ENCODE results near the gene GOLGA2. TPM values are rescaled to one million over a fixed set of nuclear protein-coding genes. Genes with fewer than 3 reads are reported as not detected.
"Not testable (repeated sequence)": the region's sequence is repeated elsewhere in the genome, so short reads cannot be mapped to it uniquely, and the experiment has no call there.

The GOLGA2 gene
- total and polyA plus RNA-seq, 5 donors from 2014 or later, result 3.7 to 55.8 (median 4.1) TPM

DNA sequence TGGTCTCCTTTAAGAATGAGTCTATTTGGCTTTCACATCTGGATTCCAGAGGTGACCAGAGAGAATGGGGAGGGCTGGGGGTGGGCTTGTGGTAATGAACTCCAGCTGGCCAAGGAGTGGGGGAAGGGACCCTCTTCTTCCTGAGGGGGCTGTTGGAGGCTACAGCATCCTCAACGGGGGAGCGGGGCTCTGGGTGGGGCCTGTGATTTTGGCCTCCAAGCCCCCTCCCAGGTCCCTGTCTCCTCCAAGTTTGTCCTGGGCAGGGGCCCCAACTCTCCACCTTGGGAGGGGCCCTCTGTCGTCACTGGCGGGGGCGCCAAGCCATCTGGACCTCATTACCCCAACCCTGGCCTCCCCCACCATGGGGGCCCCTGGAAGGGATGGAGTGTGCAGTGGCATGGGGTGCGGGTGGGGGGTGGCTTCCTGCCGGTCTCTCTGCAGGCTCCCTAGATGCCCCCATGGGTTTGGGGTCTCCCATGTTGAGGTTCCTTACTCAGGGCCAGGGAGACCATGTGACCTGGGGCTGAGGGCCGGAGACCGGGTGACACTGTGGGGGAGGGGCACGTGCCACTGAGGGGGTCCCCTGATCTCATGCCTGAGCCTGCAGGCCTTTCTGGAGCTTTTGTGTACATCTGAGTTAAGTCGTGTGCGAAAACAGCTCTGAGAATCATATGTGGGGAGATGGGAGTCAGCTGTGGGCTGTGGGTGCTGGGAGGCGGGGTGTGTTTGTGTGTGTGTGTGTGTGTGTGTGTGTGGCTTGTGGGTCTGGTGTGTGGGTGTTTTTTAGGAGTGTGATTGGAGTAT, 32.4 kb downstream of the GOLGA2 start:
- no peaks in the 10 kb centered on the region for H3K36me3 ChIP-seq (ENCODE audit: control insufficient read depth, insufficient read depth, low read length)
- peaks cover 0 to 7% (median 5%) of the 10 kb centered on the region in 4 donors for H3K4me1 Mint-ChIP-seq
- peaks cover 4% of the 10 kb centered on the region for H3K27me3 ChIP-seq (ENCODE audit: control insufficient read depth, insufficient read depth, low read length)
- H3K9me3 Mint-ChIP-seq, result no peaks in the 10 kb centered on the region
- DNase-seq (no peak), ATAC-seq (ENCODE audit: low read depth in 2 of 2) (no peak)
- no peaks in the 10 kb centered on the region for H3K36me3 Mint-ChIP-seq
- no peak overlapping the region for H3K27ac ChIP-seq (ENCODE audit: insufficient read depth, low read length, poor library complexity, severe bottlenecking)
- H3K27ac Mint-ChIP-seq, result peak overlapping the region in 1 of 3 donors; percentile 11
- H3K9me3 ChIP-seq (ENCODE audit: control insufficient read depth in 2 of 2, low read length in 2 of 2), result no peaks in the 10 kb centered on the region
- no peaks in the 10 kb centered on the region for H3K4me1 ChIP-seq (ENCODE audit: control insufficient read depth, insufficient read depth, low read length, poor library complexity, severe bottlenecking)
- H3K4me3 Mint-ChIP-seq, result peak overlapping the region in 1 of 4 donors; percentile 64
- H3K27me3 Mint-ChIP-seq, result peaks cover 37% of the 10 kb centered on the region
- no peak overlapping the region for H3K4me3 ChIP-seq (ENCODE audit: low read depth, low read length)

DNA sequence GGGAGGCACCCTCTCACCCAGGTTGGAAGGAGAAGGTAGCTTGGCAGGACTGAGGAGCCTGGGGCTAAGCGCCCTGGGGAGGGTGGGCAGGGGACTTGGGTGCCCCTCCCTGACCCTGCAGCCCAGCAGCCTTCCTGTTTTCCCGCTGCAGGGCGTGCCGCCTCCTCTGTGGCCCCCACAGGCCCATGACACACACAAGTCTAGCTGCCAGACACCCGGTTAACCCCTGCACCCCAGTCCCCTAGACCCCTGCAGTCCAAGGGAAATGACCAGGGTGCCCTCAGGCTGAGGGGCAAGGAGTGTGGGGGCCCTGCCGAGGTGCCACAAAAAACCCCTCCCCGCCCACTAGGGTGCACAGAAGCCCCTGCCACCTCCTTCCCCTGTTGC, 33.0 kb downstream of the GOLGA2 start:
- Mint-ChIP-seq H3K36me3 (no peaks in the 10 kb centered on the region), H3K4me3 (no peak overlapping the region), H3K27me3 (peaks cover 38% of the 10 kb centered on the region), H3K4me1 (peaks cover 0 to 7% (median 5%) of the 10 kb centered on the region in 4 donors), H3K27ac (no peak overlapping the region), H3K9me3 (no peaks in the 10 kb centered on the region)
- H3K4me1 ChIP-seq (ENCODE audit: control insufficient read depth, insufficient read depth, low read length, poor library complexity, severe bottlenecking), result no peaks in the 10 kb centered on the region
- DNase-seq (no peak), ATAC-seq (ENCODE audit: low read depth in 2 of 2) (no peak)
- H3K27ac ChIP-seq (ENCODE audit: insufficient read depth, low read length, poor library complexity, severe bottlenecking), result no peak overlapping the region
- no peak overlapping the region for H3K4me3 ChIP-seq (ENCODE audit: low read depth, low read length)
- peaks cover 4% of the 10 kb centered on the region for H3K27me3 ChIP-seq (ENCODE audit: control insufficient read depth, insufficient read depth, low read length)
- H3K9me3 ChIP-seq (ENCODE audit: control insufficient read depth in 2 of 2, low read length in 2 of 2), result no peaks in the 10 kb centered on the region
- H3K36me3 ChIP-seq (ENCODE audit: control insufficient read depth, insufficient read depth, low read length), result no peaks in the 10 kb centered on the region

DNA sequence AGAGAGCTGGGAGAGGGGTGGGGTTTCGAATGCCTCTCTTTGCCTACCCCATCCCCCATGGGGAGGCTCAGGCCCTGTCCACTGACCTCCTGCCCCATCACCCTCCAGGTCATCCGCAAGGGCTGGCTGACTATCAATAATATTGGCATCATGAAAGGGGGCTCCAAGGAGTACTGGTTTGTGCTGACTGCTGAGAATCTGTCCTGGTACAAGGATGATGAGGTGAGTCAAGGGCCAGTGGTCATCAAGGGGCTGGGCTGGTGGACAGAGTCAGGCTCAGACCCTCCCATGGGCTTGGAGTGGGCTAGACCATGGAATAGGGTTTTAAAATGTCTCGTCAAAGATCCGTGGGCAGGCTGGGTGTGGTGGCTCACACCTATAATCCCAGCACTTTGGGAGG, 33.7 kb downstream of the GOLGA2 start:
- no peak overlapping the region for H3K27ac ChIP-seq (ENCODE audit: insufficient read depth, low read length, poor library complexity, severe bottlenecking)
- peaks cover 0 to 7% (median 5%) of the 10 kb centered on the region in 4 donors for H3K4me1 Mint-ChIP-seq
- peaks cover 41% of the 10 kb centered on the region for H3K27me3 Mint-ChIP-seq
- no peaks in the 10 kb centered on the region for H3K36me3 Mint-ChIP-seq
- no peaks in the 10 kb centered on the region for H3K9me3 ChIP-seq (ENCODE audit: control insufficient read depth in 2 of 2, low read length in 2 of 2)
- H3K4me1 ChIP-seq (ENCODE audit: control insufficient read depth, insufficient read depth, low read length, poor library complexity, severe bottlenecking), result no peaks in the 10 kb centered on the region
- no peak for ATAC-seq (ENCODE audit: low read depth in 2 of 2)
- DNase-seq, result no peak
- H3K27me3 ChIP-seq (ENCODE audit: control insufficient read depth, insufficient read depth, low read length), result peaks cover 4% of the 10 kb centered on the region
- H3K36me3 ChIP-seq (ENCODE audit: control insufficient read depth, insufficient read depth, low read length), result no peaks in the 10 kb centered on the region
- no peak overlapping the region for H3K27ac Mint-ChIP-seq
- H3K4me3 Mint-ChIP-seq, result no peak overlapping the region
- no peaks in the 10 kb centered on the region for H3K9me3 Mint-ChIP-seq
- no peak overlapping the region for H3K4me3 ChIP-seq (ENCODE audit: low read depth, low read length)

DNA sequence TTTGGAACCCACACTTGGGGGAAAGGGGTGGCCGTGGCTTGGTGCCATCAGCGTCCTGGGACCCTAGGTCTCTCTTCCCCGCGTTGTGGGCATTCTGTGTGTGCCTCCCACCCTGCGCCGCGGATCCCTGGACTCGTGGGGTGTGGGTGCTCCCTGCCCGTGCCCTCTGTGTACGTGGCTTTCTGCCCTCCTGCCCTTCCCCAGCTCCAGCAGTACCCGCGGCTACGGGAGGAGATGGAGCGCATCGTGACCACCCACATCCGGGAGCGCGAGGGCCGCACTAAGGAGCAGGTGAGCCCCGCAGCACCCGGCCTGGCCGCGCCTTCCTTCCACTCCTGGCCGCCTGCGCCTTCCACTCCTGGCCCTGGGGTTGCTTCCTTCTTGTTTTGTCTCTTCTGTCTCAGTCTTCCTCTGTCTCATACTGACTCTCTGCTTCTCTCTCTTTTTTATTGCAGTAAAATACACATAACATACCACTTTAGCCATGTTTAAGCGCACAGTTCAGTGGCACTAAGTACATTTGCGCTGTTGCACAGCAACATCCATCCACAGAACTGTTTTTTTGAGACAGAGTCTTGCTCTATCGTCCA, 41.9 kb downstream of the GOLGA2 start:
- Mint-ChIP-seq H3K4me1 (no peaks in the 10 kb centered on the region), H3K27me3 (peaks cover 20% of the 10 kb centered on the region), H3K36me3 (no peaks in the 10 kb centered on the region), H3K9me3 (no peaks in the 10 kb centered on the region), H3K27ac (no peak overlapping the region), H3K4me3 (no peak overlapping the region)
- Histone ChIP-seq H3K4me1 (ENCODE audit: control insufficient read depth, insufficient read depth, low read length, poor library complexity, severe bottlenecking) (no peaks in the 10 kb centered on the region), H3K36me3 (ENCODE audit: control insufficient read depth, insufficient read depth, low read length) (no peaks in the 10 kb centered on the region), H3K9me3 (ENCODE audit: control insufficient read depth in 2 of 2, low read length in 2 of 2) (no peaks in the 10 kb centered on the region), H3K27me3 (ENCODE audit: control insufficient read depth, insufficient read depth, low read length) (no peaks in the 10 kb centered on the region), H3K27ac (ENCODE audit: insufficient read depth, low read length, poor library complexity, severe bottlenecking) (no peak overlapping the region), H3K4me3 (ENCODE audit: low read depth, low read length) (no peak overlapping the region)
- DNase-seq (no peak), ATAC-seq (ENCODE audit: low read depth in 2 of 2) (no peak)

DNA sequence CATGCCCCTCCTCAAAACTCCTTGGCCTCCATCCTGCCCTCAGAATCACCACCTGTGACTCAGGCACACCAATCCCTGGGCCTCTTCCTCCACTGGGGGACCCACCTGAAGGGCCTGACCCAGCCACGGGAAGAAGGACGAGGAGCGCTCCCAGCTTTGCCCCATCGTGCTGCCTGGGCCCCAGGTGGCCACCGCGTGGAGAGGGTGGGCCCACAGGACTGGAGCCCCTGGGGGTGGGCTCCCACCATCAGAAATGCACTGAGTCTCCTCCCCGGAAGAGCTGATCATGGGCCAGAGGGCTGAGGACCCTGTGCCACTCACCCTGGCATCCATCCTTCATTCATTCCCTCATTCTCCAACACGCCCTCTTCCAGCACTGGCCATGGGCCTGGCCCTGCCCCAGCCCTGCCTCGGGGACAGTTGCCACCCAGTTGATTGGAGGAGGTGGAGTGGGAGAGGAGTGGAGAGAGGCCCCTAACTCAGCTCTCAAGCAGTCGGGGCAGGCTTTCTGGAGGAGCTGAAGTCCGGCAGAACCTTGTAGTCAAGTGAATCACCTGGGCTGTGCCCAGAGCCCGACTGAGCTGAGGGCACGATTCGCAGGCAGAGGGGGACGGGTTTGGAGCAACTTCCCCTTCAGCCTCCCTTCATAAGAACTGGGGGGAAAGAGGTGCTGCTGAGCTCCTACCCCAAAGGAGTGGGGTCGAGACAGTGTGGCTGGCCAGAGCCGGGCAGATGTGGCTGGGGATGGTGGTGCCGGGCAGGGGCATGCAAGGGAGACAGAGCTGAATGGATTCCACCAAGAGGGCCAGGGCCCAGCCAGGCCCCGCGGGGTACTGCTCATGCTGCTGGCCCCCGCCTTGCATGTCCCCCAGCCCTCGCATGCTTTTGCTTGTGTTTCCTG, 43.0 kb downstream of the GOLGA2 start:
- no peaks in the 10 kb centered on the region for H3K4me1 ChIP-seq (ENCODE audit: control insufficient read depth, insufficient read depth, low read length, poor library complexity, severe bottlenecking)
- H3K27ac ChIP-seq (ENCODE audit: insufficient read depth, low read length, poor library complexity, severe bottlenecking), result no peak overlapping the region
- H3K27me3 Mint-ChIP-seq, result peaks cover 16% of the 10 kb centered on the region
- no peak for ATAC-seq (ENCODE audit: low read depth in 2 of 2)
- no peaks in the 10 kb centered on the region for H3K36me3 ChIP-seq (ENCODE audit: control insufficient read depth, insufficient read depth, low read length)
- no peaks in the 10 kb centered on the region for H3K36me3 Mint-ChIP-seq
- DNase-seq, result no peak
- no peaks in the 10 kb centered on the region for H3K4me1 Mint-ChIP-seq
- H3K9me3 Mint-ChIP-seq, result no peaks in the 10 kb centered on the region
- H3K27ac Mint-ChIP-seq, result no peak overlapping the region
- H3K4me3 Mint-ChIP-seq, result no peak overlapping the region
- H3K27me3 ChIP-seq (ENCODE audit: control insufficient read depth, insufficient read depth, low read length), result no peaks in the 10 kb centered on the region
- no peaks in the 10 kb centered on the region for H3K9me3 ChIP-seq (ENCODE audit: control insufficient read depth in 2 of 2, low read length in 2 of 2)
- H3K4me3 ChIP-seq (ENCODE audit: low read depth, low read length), result no peak overlapping the region

DNA sequence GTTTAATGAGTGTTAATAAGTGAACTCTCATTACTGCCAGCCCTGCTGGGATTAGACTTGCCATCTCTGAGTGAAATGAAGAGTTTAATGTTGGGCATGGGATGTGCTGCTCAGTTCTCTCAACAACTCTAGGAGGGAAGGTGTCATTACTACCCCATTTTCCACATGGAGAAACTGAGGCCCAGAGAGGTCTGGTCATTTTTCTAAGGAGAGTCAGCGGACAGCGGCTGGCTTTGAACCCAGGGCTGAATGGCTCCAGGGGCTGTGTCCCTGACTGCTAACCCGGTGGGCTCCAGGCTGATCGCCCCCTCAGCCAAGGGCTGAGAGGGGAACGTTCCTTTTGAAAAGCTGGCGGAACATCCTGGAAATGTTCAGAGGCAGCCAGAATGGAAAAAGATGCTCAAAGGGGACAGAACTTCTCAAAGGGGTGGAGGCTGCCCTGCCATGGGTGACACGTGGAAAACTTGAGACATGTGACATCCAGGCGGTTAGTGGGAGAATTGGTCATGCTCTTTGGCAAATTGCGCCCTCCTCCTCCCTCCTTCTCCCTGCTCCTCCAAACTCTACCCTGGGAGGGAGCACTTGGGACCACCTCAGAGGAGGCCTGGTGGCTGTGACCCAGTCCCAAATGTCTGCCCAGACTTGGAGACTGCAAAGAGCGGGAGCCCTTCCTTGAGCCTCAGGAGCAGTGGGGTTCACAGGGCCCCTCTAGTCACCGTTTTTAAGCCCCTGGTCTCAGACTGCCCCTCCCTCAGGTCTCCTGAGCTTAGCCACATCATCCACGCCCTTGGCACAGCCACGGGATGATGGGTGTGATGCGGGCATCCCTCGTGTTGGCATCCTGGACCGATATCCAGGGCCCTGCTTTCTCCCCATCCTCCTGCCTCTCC, 43.9 kb downstream of the GOLGA2 start:
- ATAC-seq (ENCODE audit: low read depth in 2 of 2), result no peak
- H3K27me3 ChIP-seq (ENCODE audit: control insufficient read depth, insufficient read depth, low read length), result no peaks in the 10 kb centered on the region
- no peaks in the 10 kb centered on the region for H3K36me3 ChIP-seq (ENCODE audit: control insufficient read depth, insufficient read depth, low read length)
- no peak overlapping the region for H3K4me3 Mint-ChIP-seq
- DNase-seq, result no peak
- H3K27ac ChIP-seq (ENCODE audit: insufficient read depth, low read length, poor library complexity, severe bottlenecking), result no peak overlapping the region
- no peaks in the 10 kb centered on the region for H3K9me3 Mint-ChIP-seq
- H3K4me3 ChIP-seq (ENCODE audit: low read depth, low read length), result no peak overlapping the region
- H3K27me3 Mint-ChIP-seq, result peaks cover 14% of the 10 kb centered on the region
- no peaks in the 10 kb centered on the region for H3K4me1 Mint-ChIP-seq
- H3K4me1 ChIP-seq (ENCODE audit: control insufficient read depth, insufficient read depth, low read length, poor library complexity, severe bottlenecking), result no peaks in the 10 kb centered on the region
- no peaks in the 10 kb centered on the region for H3K9me3 ChIP-seq (ENCODE audit: control insufficient read depth in 2 of 2, low read length in 2 of 2)
- no peaks in the 10 kb centered on the region for H3K36me3 Mint-ChIP-seq
- no peak overlapping the region for H3K27ac Mint-ChIP-seq

DNA sequence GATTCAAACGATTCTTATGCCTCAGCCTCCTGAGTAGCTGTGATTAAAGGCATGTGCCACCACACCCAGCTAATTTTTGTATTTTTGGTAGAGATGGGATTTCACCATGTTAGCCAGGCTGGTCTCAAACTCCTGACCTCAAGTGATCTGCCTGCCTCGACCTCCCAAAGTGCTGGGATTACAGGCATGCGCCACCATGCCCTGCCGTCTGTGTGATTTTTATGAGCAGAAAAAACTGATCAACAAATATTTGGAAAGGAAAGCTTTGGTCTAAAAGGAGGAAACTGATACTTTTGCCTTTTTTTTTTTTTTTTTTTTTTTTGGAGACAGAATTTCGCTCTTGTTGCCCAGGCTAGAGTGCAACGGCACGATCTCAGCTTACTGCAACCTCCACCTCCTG, 44.9 kb downstream of the GOLGA2 start:
- not testable (repeated sequence) for H3K36me3 Mint-ChIP-seq; ATAC-seq (ENCODE audit: low read depth in 2 of 2)

More for the DNA sequence above, 44.9 kb downstream of the GOLGA2 start:
- H3K27ac ChIP-seq (ENCODE audit: insufficient read depth, low read length, poor library complexity, severe bottlenecking); H3K27me3 ChIP-seq (ENCODE audit: control insufficient read depth, insufficient read depth, low read length); H3K4me1 Mint-ChIP-seq; H3K36me3 ChIP-seq (ENCODE audit: control insufficient read depth, insufficient read depth, low read length); H3K9me3 ChIP-seq (ENCODE audit: control insufficient read depth in 2 of 2, low read length in 2 of 2); H3K9me3 Mint-ChIP-seq; DNase-seq; H3K4me3 ChIP-seq (ENCODE audit: low read depth, low read length); H3K4me1 ChIP-seq (ENCODE audit: control insufficient read depth, insufficient read depth, low read length, poor library complexity, severe bottlenecking); H3K4me3 Mint-ChIP-seq: not testable (repeated sequence)
- Mint-ChIP-seq H3K27me3 (peaks cover 20% of the 10 kb centered on the region), H3K27ac (peak overlapping the region in 1 of 3 donors; percentile 76)
